Mesothelial cell of epicardium (in vitro differentiated cells): ENCODE measurements around the gene CNN3. TPM values are rescaled to one million over a fixed set of nuclear protein-coding genes. Genes with fewer than 3 reads are reported as not detected.

Experiments used
- DNase-seq, 2 experiments: peaks; one replicate each; pipeline ENCODE4 v3.0.0; 2021; ENCODE audit warnings: low spot score in 2 of 2; ENCODE audit not compliant: unreplicated experiment in 2 of 2
- H3K27ac Mint-ChIP-seq: 2 replicates; pipeline ENCODE4 v1.8.0; 2021; ENCODE audit warnings: mixed read lengths
- H3K27me3 Mint-ChIP-seq: 2 replicates; pipeline ENCODE4 v1.8.0; 2021; ENCODE audit warnings: low read depth, mixed read lengths
- H3K36me3 Mint-ChIP-seq: 2 replicates; pipeline ENCODE4 v1.8.0; 2021; ENCODE audit warnings: mixed read lengths
- H3K4me1 Mint-ChIP-seq: 2 replicates; pipeline ENCODE4 v1.8.0; 2021; ENCODE audit warnings: mixed read lengths
- H3K4me3 Mint-ChIP-seq: 2 replicates; pipeline ENCODE4 v1.8.0; 2021; ENCODE audit warnings: mild to moderate bottlenecking, moderate library complexity, mixed read lengths
- H3K9me3 Mint-ChIP-seq: 2 replicates; pipeline ENCODE4 v1.8.0; 2021; ENCODE audit warnings: mixed read lengths
- CTCF ChIP-seq: fragments of 200-600 bp; sonication (generic); IDR thresholded peaks from one replicate; pipeline ENCODE4 v1.5.0; 2021; ENCODE audit warnings: antibody characterized with exemption; ENCODE audit not compliant: unreplicated experiment
- total RNA-seq: library from RNA; stranded (reverse); gene quantifications from 3 replicates; pipeline ENCODE4 v1.2.1, GENCODE V29; 2021

CNN3 gene
- total RNA-seq, 1 donor from 2014 or later = 247 TPM

GRCh38 chr1:94926126-94926914 lies 590 bp downstream of the CNN3 start:
- peak overlapping the region; percentile 96 for H3K4me3 Mint-ChIP-seq
- peak; percentile 44 to 71 for DNase-seq
- TF ChIP-seq CTCF = no peak
- H3K9me3 Mint-ChIP-seq = no peaks in the 10 kb centered on the region
- H3K27ac Mint-ChIP-seq = peak overlapping the region; percentile 100
- peaks cover 72% of the 10 kb centered on the region for H3K4me1 Mint-ChIP-seq
- H3K27me3 Mint-ChIP-seq = no peaks in the 10 kb centered on the region
- peaks cover 2% of the 10 kb centered on the region for H3K36me3 Mint-ChIP-seq

- Mint-ChIP-seq H3K36me3 (no peaks in the 10 kb centered on the region), H3K9me3 (no peaks in the 10 kb centered on the region), H3K4me1 (peaks cover 69% of the 10 kb centered on the region), H3K27ac (peak overlapping the region; percentile 100), H3K4me3 (peak overlapping the region; percentile 96), H3K27me3 (no peaks in the 10 kb centered on the region)
- DNase-seq = peak; percentile 74 to 82
- no peak for TF ChIP-seq CTCF
These were observed 1.3 kb downstream of the CNN3 start for GRCh38 chr1:94925561-94926125.

- Mint-ChIP-seq H3K27ac (peak overlapping the region; percentile 100), H3K4me1 (peaks cover 67% of the 10 kb centered on the region)
- TF ChIP-seq CTCF = no peak
These were observed 1.9 kb downstream of the CNN3 start for GRCh38 chr1:94925004-94925403.

GRCh38 chr1:94922761-94923331 lies 4.1 kb downstream of the CNN3 start:
- TF ChIP-seq CTCF = no peak
- H3K9me3 Mint-ChIP-seq = no peaks in the 10 kb centered on the region
- H3K4me1 Mint-ChIP-seq = peaks cover 61% of the 10 kb centered on the region
- peak overlapping the region; percentile 100 for H3K27ac Mint-ChIP-seq
- no peak for DNase-seq
- H3K4me3 Mint-ChIP-seq = peak overlapping the region; percentile 16
- H3K36me3 Mint-ChIP-seq = no peaks in the 10 kb centered on the region
- H3K27me3 Mint-ChIP-seq = no peaks in the 10 kb centered on the region

More at GRCh38 chr1:94925004-94925403, 1.9 kb downstream of the CNN3 start:
- Mint-ChIP-seq H3K36me3 (no peaks in the 10 kb centered on the region), H3K27me3 (no peaks in the 10 kb centered on the region), H3K4me3 (peak overlapping the region; percentile 96), H3K9me3 (no peaks in the 10 kb centered on the region)
- DNase-seq = no peak

GRCh38 chr1:94921977-94922376 lies 4.9 kb downstream of the CNN3 start:
- peak overlapping the region; percentile 61 for H3K27ac Mint-ChIP-seq
- H3K9me3 Mint-ChIP-seq = no peaks in the 10 kb centered on the region
- no peak for TF ChIP-seq CTCF
- no peak for DNase-seq
- H3K4me3 Mint-ChIP-seq = no peak overlapping the region
- H3K36me3 Mint-ChIP-seq = no peaks in the 10 kb centered on the region
- H3K27me3 Mint-ChIP-seq = no peaks in the 10 kb centered on the region
- peaks cover 62% of the 10 kb centered on the region for H3K4me1 Mint-ChIP-seq
